GM12875 (cell line): ENCODE measurements around the gene MCL1.

ENCODE experiments used
- H3K4me3 ChIP-seq: one replicate; pipeline ENCODE4 v1.5.1; 2011; ENCODE audit warnings: low read depth, low read length, control low read depth
- CTCF ChIP-seq: IDR thresholded peaks from 2 replicates; pipeline ENCODE4 v1.5.1; 2011; ENCODE audit warnings: low read depth, mild to moderate bottlenecking, control low read depth, inconsistent platforms, low read length, moderate library complexity, borderline replicate concordance; ENCODE audit not compliant: insufficient read depth

The MCL1 gene

GRCh38 chr1:150534002-150534401 lies 45.4 kb downstream of the MCL1 start:
- H3K4me3 ChIP-seq = no peak overlapping the region
- no peak for TF ChIP-seq CTCF

DNA sequence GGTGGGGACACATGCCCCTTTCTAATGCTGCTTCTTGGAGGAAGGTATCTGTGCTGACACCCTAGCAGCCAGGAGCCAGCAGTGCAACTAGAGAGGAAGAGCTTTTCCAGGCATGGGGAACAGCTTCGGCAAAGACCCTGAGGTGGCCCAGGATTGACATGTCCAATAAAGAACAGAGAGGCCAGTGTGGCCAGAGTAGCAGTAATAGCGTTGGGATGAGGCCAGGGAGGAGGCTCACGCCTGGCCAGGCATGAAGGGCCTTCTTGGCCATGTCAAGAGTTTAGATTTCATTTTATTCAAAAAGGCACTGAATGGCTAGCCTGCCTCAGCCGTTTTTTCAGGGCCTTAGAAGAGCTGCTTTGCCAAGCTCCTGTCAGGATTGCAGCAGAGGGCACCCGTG lies 46.5 kb downstream of the MCL1 start:
- no peak overlapping the region for H3K4me3 ChIP-seq
- no peak for TF ChIP-seq CTCF

GRCh38 chr1:150530491-150531159 lies 48.8 kb downstream of the MCL1 start:
- H3K4me3 ChIP-seq = no peak overlapping the region
- no peak for TF ChIP-seq CTCF

GRCh38 chr1:150529017-150529416 lies 50.4 kb downstream of the MCL1 start:
- H3K4me3 ChIP-seq = no peak overlapping the region
- no peak for TF ChIP-seq CTCF

DNA sequence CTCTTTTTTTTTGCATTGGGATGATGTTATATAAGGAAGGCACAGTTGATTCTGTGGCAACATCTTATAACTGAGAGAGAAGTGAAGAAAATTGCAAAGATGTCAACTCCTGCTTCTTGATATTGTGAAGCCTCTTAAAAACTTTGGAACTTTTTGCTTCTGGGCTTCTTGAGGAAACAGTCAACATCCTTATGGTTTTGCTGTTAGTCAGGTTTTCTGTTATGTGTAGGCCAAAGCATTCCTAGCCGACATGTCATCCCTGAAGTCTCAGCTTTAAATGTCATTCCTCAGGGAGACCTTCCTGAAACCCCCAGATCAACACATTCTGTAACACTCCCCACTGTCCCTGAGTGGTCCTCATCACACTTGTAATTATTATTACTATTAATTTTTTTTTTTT lies 51.2 kb downstream of the MCL1 start:
- H3K4me3 ChIP-seq = no peak overlapping the region
- no peak for TF ChIP-seq CTCF

DNA sequence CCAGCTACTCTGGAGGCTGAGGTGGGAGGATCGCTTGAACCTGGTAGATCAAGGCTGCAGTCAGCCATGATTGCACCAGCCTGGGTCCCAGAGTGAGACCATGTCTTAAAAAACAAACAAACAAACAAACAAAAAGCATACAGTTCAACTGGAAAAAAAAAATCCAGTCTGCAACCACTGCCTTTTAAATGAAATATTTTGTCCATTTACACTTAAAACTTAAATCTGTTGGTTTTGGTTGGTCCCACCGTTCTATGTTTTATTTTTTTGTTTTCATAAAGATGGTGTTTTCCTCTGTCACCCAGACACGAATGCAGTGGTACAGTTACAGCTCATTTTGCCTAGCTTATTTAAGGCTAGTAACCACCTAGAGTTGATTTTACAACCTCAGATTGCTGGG lies 54.1 kb downstream of the MCL1 start:
- H3K4me3 ChIP-seq = no peak overlapping the region
- TF ChIP-seq CTCF = no peak
